HepG2 (cell line): ENCODE results near the gene CDK11B. TPM values are rescaled to one million over a fixed set of nuclear protein-coding genes. Genes with fewer than 3 reads are reported as not detected.

ENCODE experiments used
- CC2D1A ChIP-seq: sonication (generic); formaldehyde crosslinking; IDR thresholded peaks from 2 replicates; pipeline ENCODE4 v1.8.1; 2023; ENCODE audit warnings: mild to moderate bottlenecking, missing genetic modification reagents
- FOXC1 ChIP-seq: sonication (generic); formaldehyde crosslinking; IDR thresholded peaks from 2 replicates; pipeline ENCODE4 v1.8.0; 2022; ENCODE audit warnings: mild to moderate bottlenecking, missing genetic modification reagents, borderline replicate concordance
- GTF3A ChIP-seq: sonication (generic); formaldehyde crosslinking; conservative IDR thresholded peaks from 2 replicates; pipeline ENCODE4 v1.4.0; 2020; ENCODE audit warnings: mild to moderate bottlenecking, missing genetic modification reagents
- KLF13 ChIP-seq: sonication (generic); formaldehyde crosslinking; IDR thresholded peaks from 2 replicates; pipeline ENCODE4 v1.4.0; 2020; ENCODE audit warnings: mild to moderate bottlenecking, missing genetic modification reagents
- MEF2D ChIP-seq: sonication (generic); formaldehyde crosslinking; IDR thresholded peaks from 2 replicates; pipeline ENCODE4 v1.5.1; 2020; ENCODE audit warnings: mild to moderate bottlenecking, missing genetic modification reagents
- NR2F1 ChIP-seq, 2 experiments: fragments of 450-650 bp in 1 of 2; formaldehyde crosslinking in 1 of 2; IDR thresholded peaks; 2 replicates each; pipeline versions ENCODE4 v1.5.0 to v1.6.1; 2016 to 2020; ENCODE audit warnings: mild to moderate bottlenecking in 1 of 2, missing compliant biosample characterization in 1 of 2, missing genetic modification reagents in 1 of 2, moderate library complexity in 1 of 2
- ZNF598 ChIP-seq: sonication (generic); formaldehyde crosslinking; IDR thresholded peaks from 2 replicates; pipeline ENCODE4 v1.5.1; 2020; ENCODE audit warnings: mild to moderate bottlenecking, missing genetic modification reagents, borderline replicate concordance
- ZNF652 ChIP-seq: IDR thresholded peaks from 2 replicates; pipeline ENCODE4 v1.6.1; 2016; ENCODE audit warnings: low read depth, borderline replicate concordance
- ZNF83 ChIP-seq: sonication (generic); formaldehyde crosslinking; IDR thresholded peaks from 2 replicates; pipeline ENCODE4 v1.4.0; 2020; ENCODE audit warnings: missing genetic modification reagents, mild to moderate bottlenecking, borderline replicate concordance
- polyA plus RNA-seq, 8 experiments: library from polyadenylated mRNA; depleted of rRNA in 3 of 8; stranded (reverse) in 7 of 8; unstranded in 1 of 8; fragments of >200 nt; fragmentation: Illumina TruSeq in 4 of 8; extraction: Trizol in 4 of 8; gene quantifications; 2 replicates each; pipeline versions ENCODE4 v1.2.1 to v1.2.3, GENCODE V29; 2011 to 2016; ENCODE audit warnings: low read depth in 4 of 8, missing spikeins in 1 of 8, mixed read lengths in 1 of 8; ENCODE audit not compliant: insufficient read depth in 1 of 8
- total RNA-seq, 5 experiments: library from RNA; depleted of rRNA; stranded (reverse); fragments of >200 nt; fragmentation: Illumina TruSeq; extraction: Trizol; gene quantifications; 2 replicates each; pipeline ENCODE4 v1.2.3, GENCODE V29; 2016; ENCODE audit warnings: low read depth in 1 of 5
- TF ChIP-seq, protein P1 (sequence below): sonication (generic); formaldehyde crosslinking; IDR thresholded peaks from 2 replicates; pipeline ENCODE4 v1.8.0; 2022; ENCODE audit warnings: missing genetic modification reagents, mild to moderate bottlenecking, moderate library complexity, borderline replicate concordance
- TF ChIP-seq, protein P2 (sequence below): sonication (generic); formaldehyde crosslinking; IDR thresholded peaks from 2 replicates; pipeline ENCODE4 v1.5.1; 2020; ENCODE audit warnings: mild to moderate bottlenecking, missing genetic modification reagents, borderline replicate concordance
- TF ChIP-seq, protein P3 (sequence below): sonication (generic); formaldehyde crosslinking; IDR thresholded peaks from 2 replicates; pipeline ENCODE4 v1.5.1; 2020; ENCODE audit warnings: missing genetic modification reagents, mild to moderate bottlenecking, borderline replicate concordance
- TF ChIP-seq, protein P4 (sequence below): sonication (generic); formaldehyde crosslinking; IDR thresholded peaks from 2 replicates; pipeline ENCODE4 v1.9.0; 2021; ENCODE audit warnings: missing genetic modification reagents, borderline replicate concordance
- TF ChIP-seq, protein P5 (sequence below): sonication (generic); formaldehyde crosslinking; IDR thresholded peaks from 2 replicates; pipeline ENCODE4 v1.8.1; 2023; ENCODE audit warnings: mild to moderate bottlenecking, moderate library complexity, missing genetic modification reagents
- TF ChIP-seq, protein P6 (sequence below): IDR thresholded peaks from 2 replicates; pipeline ENCODE4 v1.6.1; 2016; ENCODE audit warnings: missing biosample characterization, missing genetic modification reagents, low read depth

CDK11B gene
- total and polyA plus RNA-seq, 2 of the 13 experiments (the other 11 are each of a cell fraction or from before 2014, with no cell fraction given) = 3.6 to 15.1 TPM

DNA sequence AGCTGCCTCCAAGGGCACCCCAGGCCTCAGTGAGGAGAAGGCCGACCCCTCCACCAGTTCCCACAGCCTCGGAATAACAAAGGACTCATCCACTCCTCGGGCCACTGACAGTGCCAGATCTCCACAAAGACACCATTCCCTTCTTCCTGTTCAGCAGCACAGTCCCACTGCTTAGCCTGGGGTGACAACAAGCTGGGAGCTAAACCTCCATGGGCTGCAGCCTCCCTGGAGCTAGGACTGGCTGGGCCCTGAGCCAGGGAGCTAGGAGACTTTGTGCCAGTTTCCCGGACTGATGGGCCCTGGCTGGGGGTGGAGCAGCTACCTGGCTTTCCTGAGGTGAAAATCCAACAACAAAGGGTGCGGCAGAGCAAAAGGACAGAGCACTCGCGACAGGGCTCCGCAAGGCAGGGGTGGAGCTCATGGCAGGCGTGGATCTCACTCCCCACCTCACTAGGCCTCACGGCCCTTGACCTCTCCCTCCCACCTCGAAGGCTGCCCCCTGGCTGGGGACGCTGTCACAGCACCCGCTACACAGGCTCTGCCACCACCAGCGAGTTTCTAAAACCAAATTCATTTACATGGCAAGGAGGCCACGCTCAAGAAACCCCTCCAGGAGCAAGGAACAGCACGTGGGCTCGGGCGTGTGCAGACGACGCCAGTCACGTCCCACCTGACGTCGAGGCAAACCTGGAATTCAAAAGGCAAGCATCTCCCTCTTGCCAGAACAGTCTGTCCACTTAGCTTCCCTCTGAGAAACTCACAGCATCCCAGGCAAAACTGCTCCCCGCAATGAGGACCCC is 20.0 kb upstream of the CDK11B start (continued):
- TF ChIP-seq, protein P1, sequence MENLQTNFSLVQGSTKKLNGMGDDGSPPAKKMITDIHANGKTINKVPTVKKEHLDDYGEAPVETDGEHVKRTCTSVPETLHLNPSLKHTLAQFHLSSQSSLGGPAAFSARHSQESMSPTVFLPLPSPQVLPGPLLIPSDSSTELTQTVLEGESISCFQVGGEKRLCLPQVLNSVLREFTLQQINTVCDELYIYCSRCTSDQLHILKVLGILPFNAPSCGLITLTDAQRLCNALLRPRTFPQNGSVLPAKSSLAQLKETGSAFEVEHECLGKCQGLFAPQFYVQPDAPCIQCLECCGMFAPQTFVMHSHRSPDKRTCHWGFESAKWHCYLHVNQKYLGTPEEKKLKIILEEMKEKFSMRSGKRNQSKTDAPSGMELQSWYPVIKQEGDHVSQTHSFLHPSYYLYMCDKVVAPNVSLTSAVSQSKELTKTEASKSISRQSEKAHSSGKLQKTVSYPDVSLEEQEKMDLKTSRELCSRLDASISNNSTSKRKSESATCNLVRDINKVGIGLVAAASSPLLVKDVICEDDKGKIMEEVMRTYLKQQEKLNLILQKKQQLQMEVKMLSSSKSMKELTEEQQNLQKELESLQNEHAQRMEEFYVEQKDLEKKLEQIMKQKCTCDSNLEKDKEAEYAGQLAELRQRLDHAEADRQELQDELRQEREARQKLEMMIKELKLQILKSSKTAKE (CRISPR knock-in tag) = 0 out of 2 replicates have a peak, but pooled peaks have one; percentile 20
- TF ChIP-seq FOXC1 (CRISPR knock-in tag) = no peak
- no peak; the same call in 1 of the 2 replicates for TF ChIP-seq MEF2D (CRISPR knock-in tag)
- TF ChIP-seq, protein P2, sequence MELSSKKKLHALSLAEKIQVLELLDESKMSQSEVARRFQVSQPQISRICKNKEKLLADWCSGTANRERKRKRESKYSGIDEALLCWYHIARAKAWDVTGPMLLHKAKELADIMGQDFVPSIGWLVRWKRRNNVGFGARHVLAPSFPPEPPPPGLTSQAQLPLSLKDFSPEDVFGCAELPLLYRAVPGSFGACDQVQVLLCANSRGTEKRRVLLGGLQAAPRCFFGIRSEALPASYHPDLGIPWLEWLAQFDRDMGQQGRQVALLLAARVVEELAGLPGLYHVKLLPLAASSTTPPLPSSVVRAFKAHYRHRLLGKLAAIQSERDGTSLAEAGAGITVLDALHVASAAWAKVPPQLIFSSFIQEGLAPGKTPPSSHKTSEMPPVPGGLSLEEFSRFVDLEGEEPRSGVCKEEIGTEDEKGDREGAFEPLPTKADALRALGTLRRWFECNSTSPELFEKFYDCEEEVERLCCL = no peak
- TF ChIP-seq ZNF652 (CRISPR knock-in tag) = peak; percentile 32; the same call in 1 of the 2 replicates
- TF ChIP-seq, protein P3, sequence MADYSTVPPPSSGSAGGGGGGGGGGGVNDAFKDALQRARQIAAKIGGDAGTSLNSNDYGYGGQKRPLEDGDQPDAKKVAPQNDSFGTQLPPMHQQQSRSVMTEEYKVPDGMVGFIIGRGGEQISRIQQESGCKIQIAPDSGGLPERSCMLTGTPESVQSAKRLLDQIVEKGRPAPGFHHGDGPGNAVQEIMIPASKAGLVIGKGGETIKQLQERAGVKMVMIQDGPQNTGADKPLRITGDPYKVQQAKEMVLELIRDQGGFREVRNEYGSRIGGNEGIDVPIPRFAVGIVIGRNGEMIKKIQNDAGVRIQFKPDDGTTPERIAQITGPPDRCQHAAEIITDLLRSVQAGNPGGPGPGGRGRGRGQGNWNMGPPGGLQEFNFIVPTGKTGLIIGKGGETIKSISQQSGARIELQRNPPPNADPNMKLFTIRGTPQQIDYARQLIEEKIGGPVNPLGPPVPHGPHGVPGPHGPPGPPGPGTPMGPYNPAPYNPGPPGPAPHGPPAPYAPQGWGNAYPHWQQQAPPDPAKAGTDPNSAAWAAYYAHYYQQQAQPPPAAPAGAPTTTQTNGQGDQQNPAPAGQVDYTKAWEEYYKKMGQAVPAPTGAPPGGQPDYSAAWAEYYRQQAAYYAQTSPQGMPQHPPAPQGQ = no peak
- TF ChIP-seq ZNF598 (CRISPR knock-in tag) = no peak
- TF ChIP-seq GTF3A (CRISPR knock-in tag) = 0 out of 2 replicates have a peak, but pooled peaks have one; percentile 62
- TF ChIP-seq, protein P4, sequence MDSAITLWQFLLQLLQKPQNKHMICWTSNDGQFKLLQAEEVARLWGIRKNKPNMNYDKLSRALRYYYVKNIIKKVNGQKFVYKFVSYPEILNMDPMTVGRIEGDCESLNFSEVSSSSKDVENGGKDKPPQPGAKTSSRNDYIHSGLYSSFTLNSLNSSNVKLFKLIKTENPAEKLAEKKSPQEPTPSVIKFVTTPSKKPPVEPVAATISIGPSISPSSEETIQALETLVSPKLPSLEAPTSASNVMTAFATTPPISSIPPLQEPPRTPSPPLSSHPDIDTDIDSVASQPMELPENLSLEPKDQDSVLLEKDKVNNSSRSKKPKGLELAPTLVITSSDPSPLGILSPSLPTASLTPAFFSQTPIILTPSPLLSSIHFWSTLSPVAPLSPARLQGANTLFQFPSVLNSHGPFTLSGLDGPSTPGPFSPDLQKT = no peak
- TF ChIP-seq, protein P5, sequence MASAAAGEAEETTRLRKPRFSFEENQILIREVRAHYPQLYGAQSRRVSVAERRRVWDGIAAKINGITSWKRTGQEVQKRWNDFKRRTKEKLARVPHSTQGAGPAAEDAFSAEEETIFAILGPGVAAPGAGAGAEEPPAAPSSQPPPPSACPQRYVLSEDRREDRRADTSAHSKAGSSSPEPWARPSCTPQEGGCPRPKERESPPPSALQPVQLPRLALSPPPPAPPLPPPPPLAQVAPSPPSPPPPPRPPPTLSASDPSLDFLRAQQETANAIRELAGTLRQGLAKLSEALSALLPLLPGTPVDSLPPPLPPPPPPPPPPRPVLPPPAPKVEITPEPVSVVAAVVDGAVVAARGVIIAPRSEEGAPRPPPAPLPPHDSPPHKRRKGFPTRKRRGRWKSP (CRISPR knock-in tag) = no peak
- no peak for TF ChIP-seq CC2D1A (CRISPR knock-in tag)
- TF ChIP-seq NR2F1 (CRISPR knock-in tag; IDR thresholded peaks at IDR 0.05) = peak; percentile 97 to 98
- TF ChIP-seq, protein P6, sequence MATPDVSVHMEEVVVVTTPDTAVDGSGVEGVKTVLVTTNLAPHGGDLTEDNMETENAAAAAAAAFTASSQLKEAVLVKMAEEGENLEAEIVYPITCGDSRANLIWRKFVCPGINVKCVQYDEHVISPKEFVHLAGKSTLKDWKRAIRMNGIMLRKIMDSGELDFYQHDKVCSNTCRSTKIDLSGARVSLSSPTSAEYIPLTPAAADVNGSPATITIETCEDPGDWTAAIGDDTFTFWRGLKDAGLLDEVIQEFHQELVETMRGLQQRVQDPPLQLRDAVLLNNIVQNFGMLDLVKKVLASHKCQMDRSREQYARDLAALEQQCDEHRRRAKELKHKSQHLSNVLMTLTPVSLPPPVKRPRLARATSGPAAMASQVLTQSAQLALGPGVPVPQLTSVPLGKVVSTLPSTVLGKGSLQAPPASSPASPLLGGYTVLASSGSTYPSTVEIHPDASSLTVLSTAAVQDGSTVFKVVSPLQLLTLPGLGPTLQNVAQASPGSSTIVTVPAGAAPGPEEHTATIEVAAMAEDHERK = 0 out of 2 replicates have a peak, but pooled peaks have one; percentile 24
- no peak for TF ChIP-seq ZNF83 (CRISPR knock-in tag)
- TF ChIP-seq KLF13 (CRISPR knock-in tag) = no peak
